Measurements from ENCODE around the gene CDKAL1.

CDKAL1 gene

GRCh38 chr6:20868397-20869096 lies 334.3 kb downstream of the CDKAL1 start:
- DNase-seq (ENCODE audit: low read depth in 1 of 2, low spot score in 1 of 2) = no peak

GRCh38 chr6:20870021-20870420 lies 335.8 kb downstream of the CDKAL1 start:
- no peak for DNase-seq (ENCODE audit: low read depth in 1 of 2, low spot score in 1 of 2)

GRCh38 chr6:20870493-20870892 lies 336.2 kb downstream of the CDKAL1 start:
- no peak for DNase-seq (ENCODE audit: low read depth in 1 of 2, low spot score in 1 of 2)

GRCh38 chr6:20873425-20874190 lies 339.4 kb downstream of the CDKAL1 start:
- no peak for DNase-seq (ENCODE audit: low read depth in 1 of 2, low spot score in 1 of 2)

- no peak for DNase-seq (ENCODE audit: low read depth in 1 of 2, low spot score in 1 of 2)
Measured at GRCh38 chr6:20875369-20875963, 341.2 kb downstream of the CDKAL1 start.

GRCh38 chr6:20876036-20876435 lies 341.8 kb downstream of the CDKAL1 start:
- DNase-seq (ENCODE audit: low read depth in 1 of 2, low spot score in 1 of 2) = no peak

- DNase-seq (ENCODE audit: low read depth in 1 of 2, low spot score in 1 of 2) = no peak
Measured at GRCh38 chr6:20876561-20876960, 342.3 kb downstream of the CDKAL1 start.

GRCh38 chr6:20877008-20877937 lies 343.0 kb downstream of the CDKAL1 start:
- no peak for DNase-seq (ENCODE audit: low read depth in 1 of 2, low spot score in 1 of 2)

GRCh38 chr6:20879121-20879520 lies 344.9 kb downstream of the CDKAL1 start:
- no peak for DNase-seq (ENCODE audit: low read depth in 1 of 2, low spot score in 1 of 2)

- DNase-seq (ENCODE audit: low read depth in 1 of 2, low spot score in 1 of 2) = no peak
Measured at GRCh38 chr6:20879526-20879925, 345.3 kb downstream of the CDKAL1 start.

- DNase-seq (ENCODE audit: low read depth in 1 of 2, low spot score in 1 of 2) = no peak
Measured at GRCh38 chr6:20881365-20881764, 347.1 kb downstream of the CDKAL1 start.

- no peak for DNase-seq (ENCODE audit: low read depth in 1 of 2, low spot score in 1 of 2)
Measured at GRCh38 chr6:20882014-20882413, 347.8 kb downstream of the CDKAL1 start.

GRCh38 chr6:20885076-20885475 lies 350.8 kb downstream of the CDKAL1 start:
- DNase-seq (ENCODE audit: low read depth in 1 of 2, low spot score in 1 of 2) = no peak

- no peak for DNase-seq (ENCODE audit: low read depth in 1 of 2, low spot score in 1 of 2)
Measured at GRCh38 chr6:20891161-20891560, 356.9 kb downstream of the CDKAL1 start.

- no peak for DNase-seq (ENCODE audit: low read depth in 1 of 2, low spot score in 1 of 2)
Measured at GRCh38 chr6:20892365-20892764, 358.1 kb downstream of the CDKAL1 start.

GRCh38 chr6:20893412-20893811 lies 359.2 kb downstream of the CDKAL1 start:
- DNase-seq (ENCODE audit: low read depth in 1 of 2, low spot score in 1 of 2) = no peak

GRCh38 chr6:20900389-20901160 lies 366.3 kb downstream of the CDKAL1 start:
- DNase-seq (ENCODE audit: low read depth in 1 of 2, low spot score in 1 of 2) = no peak

GRCh38 chr6:20905377-20905776 lies 371.1 kb downstream of the CDKAL1 start:
- no peak for DNase-seq (ENCODE audit: low read depth in 1 of 2, low spot score in 1 of 2)

GRCh38 chr6:20906945-20907344 lies 372.7 kb downstream of the CDKAL1 start:
- DNase-seq (ENCODE audit: low read depth in 1 of 2, low spot score in 1 of 2) = no peak

GRCh38 chr6:20907486-20908071 lies 373.3 kb downstream of the CDKAL1 start:
- no peak for DNase-seq (ENCODE audit: low read depth in 1 of 2, low spot score in 1 of 2)

All from activated T-helper 1 cell treated with anti-CD3 and anti-CD28 coated beads, Interleukin-2, amount 50 U/mL, for 16 hours (primary cell).